Measurements from ENCODE around the gene SLC24A3. TPM values are rescaled to one million over a fixed set of nuclear protein-coding genes. Genes with fewer than 3 reads are reported as not detected.
A peak's percentile ranks its signal among the peaks of the same experiment; 100 is the strongest.

The SLC24A3 gene
- total and polyA plus RNA-seq, 2 donors from 2014 or later = 0.86 to 5.2 TPM

DNA sequence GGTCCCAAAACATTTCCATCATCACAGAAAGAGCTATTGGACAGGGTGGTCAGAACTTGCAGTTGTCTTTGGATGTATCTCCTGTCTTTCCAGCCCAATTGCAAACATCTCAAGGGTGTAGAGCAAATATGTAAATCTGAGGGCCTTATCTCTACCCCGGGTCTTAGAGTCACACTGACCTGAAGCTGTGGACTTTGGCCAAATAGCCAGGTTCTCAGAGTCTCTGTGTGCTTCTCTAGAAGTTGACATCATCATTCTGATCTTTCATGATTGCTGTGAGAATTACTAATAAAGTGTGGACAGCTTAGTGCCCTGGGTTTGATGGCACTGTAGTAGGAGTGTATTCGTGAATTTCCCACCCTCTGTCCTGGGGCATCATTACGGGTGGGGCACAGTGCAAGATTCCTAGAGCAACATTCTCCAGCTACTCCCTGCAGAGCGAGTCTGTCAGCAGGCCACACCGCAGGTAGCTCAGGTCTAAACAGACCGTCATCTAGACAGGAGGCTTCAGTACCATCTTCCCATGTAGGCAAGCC lies 71.1 kb downstream of the SLC24A3 start:
- DNase-seq = no peak
- Histone ChIP-seq H3K27me3 (ENCODE audit: control insufficient read depth, insufficient read depth, low read length) (no peaks in the 10 kb centered on the region), H3K9ac (ENCODE audit: low read length in 3 of 3) (no peak overlapping the region), H3K4me1 (ENCODE audit: control insufficient read depth in 2 of 3, insufficient read depth in 2 of 3, low read depth in 1 of 3, low read length in 3 of 3) (no peaks in the 10 kb centered on the region), H3K9me3 (ENCODE audit: control insufficient read depth in 2 of 3, insufficient read depth in 1 of 3, low read length in 3 of 3) (no peaks in the 10 kb centered on the region), H3K4me3 (ENCODE audit: low read length in 3 of 3) (no peak overlapping the region), H3K27ac (ENCODE audit: low read depth in 2 of 2, low read length in 2 of 2) (no peak overlapping the region), H3K36me3 (ENCODE audit: control insufficient read depth in 2 of 3, insufficient read depth in 3 of 3, low read length in 3 of 3) (no peaks in the 10 kb centered on the region)
- intact Hi-C loops (cut with DNase I) = no loop called here
- TF ChIP-seq, protein P1, sequence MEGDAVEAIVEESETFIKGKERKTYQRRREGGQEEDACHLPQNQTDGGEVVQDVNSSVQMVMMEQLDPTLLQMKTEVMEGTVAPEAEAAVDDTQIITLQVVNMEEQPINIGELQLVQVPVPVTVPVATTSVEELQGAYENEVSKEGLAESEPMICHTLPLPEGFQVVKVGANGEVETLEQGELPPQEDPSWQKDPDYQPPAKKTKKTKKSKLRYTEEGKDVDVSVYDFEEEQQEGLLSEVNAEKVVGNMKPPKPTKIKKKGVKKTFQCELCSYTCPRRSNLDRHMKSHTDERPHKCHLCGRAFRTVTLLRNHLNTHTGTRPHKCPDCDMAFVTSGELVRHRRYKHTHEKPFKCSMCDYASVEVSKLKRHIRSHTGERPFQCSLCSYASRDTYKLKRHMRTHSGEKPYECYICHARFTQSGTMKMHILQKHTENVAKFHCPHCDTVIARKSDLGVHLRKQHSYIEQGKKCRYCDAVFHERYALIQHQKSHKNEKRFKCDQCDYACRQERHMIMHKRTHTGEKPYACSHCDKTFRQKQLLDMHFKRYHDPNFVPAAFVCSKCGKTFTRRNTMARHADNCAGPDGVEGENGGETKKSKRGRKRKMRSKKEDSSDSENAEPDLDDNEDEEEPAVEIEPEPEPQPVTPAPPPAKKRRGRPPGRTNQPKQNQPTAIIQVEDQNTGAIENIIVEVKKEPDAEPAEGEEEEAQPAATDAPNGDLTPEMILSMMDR (IDR thresholded peaks at IDR 0.05; ENCODE audit: borderline replicate concordance, extremely low read depth, insufficient read depth) = no peak
- no peak for FAIRE-seq

DNA sequence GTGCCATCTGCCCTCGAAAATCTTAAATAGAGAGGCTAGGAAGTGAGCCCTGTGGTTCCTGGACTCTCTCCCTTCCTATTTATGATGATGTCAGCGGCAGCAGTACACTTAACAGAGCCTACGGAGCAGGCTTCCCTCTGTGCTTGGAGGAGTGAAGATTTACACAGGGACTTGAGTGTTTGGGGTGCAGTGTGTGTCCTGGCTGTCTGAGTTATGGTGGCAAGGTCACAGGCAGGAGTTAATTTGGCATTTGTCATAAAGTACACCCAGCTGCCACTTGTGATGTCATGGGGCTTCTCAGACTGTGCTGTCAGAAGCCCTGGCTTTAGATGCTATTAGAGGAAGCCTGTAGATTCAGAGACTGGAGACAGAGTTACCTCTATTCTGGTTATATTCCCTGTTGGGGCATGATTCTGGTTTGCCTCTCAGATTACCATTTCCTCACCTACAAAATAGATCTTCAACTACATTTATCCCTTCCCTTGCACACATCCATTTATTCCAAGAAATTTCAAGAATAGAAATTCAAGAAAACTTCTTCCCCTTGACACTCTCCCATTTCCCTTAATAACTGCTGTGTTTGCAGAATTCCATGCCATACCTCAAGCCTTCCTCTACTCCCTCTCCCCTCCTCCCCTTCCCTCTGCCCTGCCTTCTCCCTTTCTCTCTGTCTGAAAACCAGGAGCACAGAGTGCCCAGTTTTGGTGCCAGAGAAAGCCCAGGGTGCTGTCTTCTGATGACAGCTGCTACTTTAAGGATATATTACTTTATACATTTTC lies 72.1 kb downstream of the SLC24A3 start:
- H3K9ac ChIP-seq (ENCODE audit: low read length in 3 of 3) = no peak overlapping the region
- no peak for FAIRE-seq

DNA sequence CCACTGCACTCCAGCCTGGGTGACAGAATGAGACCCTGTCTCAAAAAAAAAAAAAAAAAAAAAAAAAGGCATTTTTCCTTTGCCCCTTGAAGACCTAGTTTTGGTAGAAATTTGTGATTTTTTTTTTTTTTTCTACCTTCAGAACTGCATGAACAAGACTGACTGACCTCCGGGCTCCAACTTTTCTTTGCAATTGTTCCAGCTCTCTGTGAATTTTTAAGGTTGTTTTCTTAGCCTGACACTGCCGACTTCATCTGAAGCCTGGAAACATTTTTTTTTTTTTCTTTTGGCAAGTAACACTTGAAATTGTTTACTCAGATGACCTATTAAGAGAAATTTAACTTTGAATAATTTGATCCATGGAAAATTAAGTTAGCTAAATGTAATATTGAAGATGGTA lies 73.0 kb downstream of the SLC24A3 start:
- intact Hi-C loops (cut with DNase I) = no loop called here
- H3K36me3 ChIP-seq (ENCODE audit: control insufficient read depth in 2 of 3, insufficient read depth in 3 of 3, low read length in 3 of 3) = no peaks in the 10 kb centered on the region
- H3K27me3 ChIP-seq (ENCODE audit: control insufficient read depth, insufficient read depth, low read length) = no peaks in the 10 kb centered on the region
- H3K9ac ChIP-seq (ENCODE audit: low read length in 3 of 3) = no peak overlapping the region
- no peak for FAIRE-seq
- no peak overlapping the region for H3K27ac ChIP-seq (ENCODE audit: low read depth in 2 of 2, low read length in 2 of 2)
- TF ChIP-seq, protein P1 (IDR thresholded peaks at IDR 0.05; ENCODE audit: borderline replicate concordance, extremely low read depth, insufficient read depth) = no peak
- H3K4me1 ChIP-seq (ENCODE audit: control insufficient read depth in 2 of 3, insufficient read depth in 2 of 3, low read depth in 1 of 3, low read length in 3 of 3) = no peaks in the 10 kb centered on the region
- DNase-seq = peak in 1 of 5 donors; percentile 29
- H3K9me3 ChIP-seq (ENCODE audit: control insufficient read depth in 2 of 3, insufficient read depth in 1 of 3, low read length in 3 of 3) = no peaks in the 10 kb centered on the region
- no peak overlapping the region for H3K4me3 ChIP-seq (ENCODE audit: low read length in 3 of 3)

More for the DNA sequence above, 72.1 kb downstream of the SLC24A3 start:
- H3K27ac ChIP-seq (ENCODE audit: low read depth in 2 of 2, low read length in 2 of 2) = no peak overlapping the region
- H3K27me3 ChIP-seq (ENCODE audit: control insufficient read depth, insufficient read depth, low read length) = no peaks in the 10 kb centered on the region
- TF ChIP-seq, protein P1 (IDR thresholded peaks at IDR 0.05; ENCODE audit: borderline replicate concordance, extremely low read depth, insufficient read depth) = no peak
- peak in 2 of 5 donors; percentile 19 to 32 for DNase-seq
- no peaks in the 10 kb centered on the region for H3K9me3 ChIP-seq (ENCODE audit: control insufficient read depth in 2 of 3, insufficient read depth in 1 of 3, low read length in 3 of 3)
- H3K4me1 ChIP-seq (ENCODE audit: control insufficient read depth in 2 of 3, insufficient read depth in 2 of 3, low read depth in 1 of 3, low read length in 3 of 3) = no peaks in the 10 kb centered on the region
- intact Hi-C loops (cut with DNase I) = no loop called here
- no peak overlapping the region for H3K4me3 ChIP-seq (ENCODE audit: low read length in 3 of 3)
- H3K36me3 ChIP-seq (ENCODE audit: control insufficient read depth in 2 of 3, insufficient read depth in 3 of 3, low read length in 3 of 3) = no peaks in the 10 kb centered on the region

Data from kidney (tissue), 14 donors.